Measurements from ENCODE around the gene IQGAP1. TPM values are rescaled to one million over a fixed set of nuclear protein-coding genes. Genes with fewer than 3 reads are reported as not detected.
A peak's percentile ranks its signal among the peaks of the same experiment; 100 is the strongest.

Gene IQGAP1
- total RNA-seq, 1 donor from 2014 or later, result 227 TPM

DNA sequence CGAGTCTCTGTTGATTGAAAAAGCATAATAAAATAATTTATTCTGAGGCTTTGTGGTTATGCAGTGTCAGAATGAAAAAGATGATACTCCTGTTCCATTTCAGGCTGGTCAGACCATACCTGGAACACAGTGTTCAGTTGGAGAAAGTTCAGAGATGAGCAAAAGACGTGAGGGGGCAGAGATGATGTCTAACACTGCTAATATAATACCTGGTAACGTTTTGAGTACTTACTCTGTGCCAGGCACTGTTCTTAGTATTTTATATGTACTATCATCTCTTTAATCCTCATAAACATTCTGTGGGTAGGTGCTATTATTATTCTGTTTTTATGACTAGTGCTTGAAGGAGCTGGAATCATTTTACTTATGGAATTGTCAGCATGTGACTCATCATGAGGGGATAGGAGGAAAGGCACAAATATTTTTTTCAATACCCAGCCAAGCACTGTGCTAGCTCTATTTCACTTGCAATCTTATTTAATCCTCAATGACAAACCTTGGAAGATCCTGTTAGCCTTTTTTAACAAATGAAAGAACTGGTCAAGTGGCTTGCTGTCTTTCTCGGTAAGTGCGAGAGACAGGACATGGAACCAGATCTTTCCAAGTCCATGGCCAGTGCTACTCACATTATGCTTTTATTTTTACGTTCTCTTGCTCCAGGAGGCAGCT, 31.8 kb downstream of the IQGAP1 start:
- ChIA-PET POLR2A (no interaction called here), CTCF (no interaction called here)
- Mint-ChIP-seq H3K4me1 (peaks cover 64% of the 10 kb centered on the region), H3K36me3 (ENCODE audit: low read depth) (peaks cover 6% of the 10 kb centered on the region), H3K4me3 (no peak overlapping the region), H3K27me3 (no peaks in the 10 kb centered on the region), H3K9me3 (no peaks in the 10 kb centered on the region), H3K27ac (no peak overlapping the region)
- intact Hi-C loops (cut with micrococcal nuclease), result loop anchor here (5.0 to 10.0 kb wide), 3 partner anchors 55 to 195 kb away; no protein-coding TSS in a partner anchor
- DNase-seq (no peak), ATAC-seq (ENCODE audit: low read depth) (no peak)
- TF ChIP-seq CTCF (IDR thresholded peaks at IDR 0.05), result no peak

DNA sequence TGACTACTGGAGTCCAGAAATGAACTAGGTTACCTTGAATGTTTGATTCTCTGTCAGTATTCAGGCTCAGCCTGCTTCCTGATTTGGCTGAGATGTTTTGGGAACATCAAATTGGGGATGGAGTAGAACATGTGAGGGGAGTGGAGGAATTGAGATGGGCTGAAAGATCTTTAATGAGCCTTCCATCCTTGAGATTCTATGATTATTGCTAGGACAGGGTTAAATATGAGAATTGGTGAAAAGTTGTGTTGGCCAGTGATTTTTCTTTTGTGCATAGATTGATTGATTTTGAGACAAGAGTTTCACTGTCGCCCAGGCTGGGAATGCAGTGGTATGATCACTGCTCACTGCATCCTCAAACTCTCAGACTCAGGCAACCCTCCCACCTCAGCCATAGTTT, 32.4 kb downstream of the IQGAP1 start:
- ChIA-PET POLR2A (no interaction called here), CTCF (no interaction called here)
- intact Hi-C loops (cut with micrococcal nuclease), result loop anchor here (5.0 to 10.0 kb wide), 3 partner anchors 54 to 194 kb away; no protein-coding TSS in a partner anchor
- Mint-ChIP-seq H3K36me3 (ENCODE audit: low read depth) (peaks cover 6% of the 10 kb centered on the region), H3K4me3 (no peak overlapping the region), H3K27me3 (no peaks in the 10 kb centered on the region), H3K4me1 (peaks cover 63% of the 10 kb centered on the region), H3K27ac (no peak overlapping the region), H3K9me3 (no peaks in the 10 kb centered on the region)
- no peak for DNase-seq
- ATAC-seq (ENCODE audit: low read depth), result no peak
- TF ChIP-seq CTCF (IDR thresholded peaks at IDR 0.05), result no peak

GRCh38 chr15:90421527-90421926, 33.5 kb downstream of the IQGAP1 start:
- no peak overlapping the region for H3K27ac Mint-ChIP-seq
- intact Hi-C loops (cut with micrococcal nuclease), result loop anchor here (5.0 to 10.0 kb wide), 3 partner anchors 53 to 193 kb away; no protein-coding TSS in a partner anchor
- ATAC-seq (ENCODE audit: low read depth) (no peak), DNase-seq (no peak)
- H3K36me3 Mint-ChIP-seq (ENCODE audit: low read depth), result peaks cover 12% of the 10 kb centered on the region
- H3K4me3 Mint-ChIP-seq, result no peak overlapping the region
- POLR2A ChIA-PET, result interaction anchor here (0.7 to 1.1 kb wide), 2 partner anchors 19 to 319 kb away, joined by 3 read pairs; partner anchors contain the start of gene IDH2
- peaks cover 60% of the 10 kb centered on the region for H3K4me1 Mint-ChIP-seq
- CTCF ChIA-PET, result interaction anchor here (1.1 to 1.5 kb wide), 2 partner anchors 59 to 102 kb away, joined by 4 read pairs; no protein-coding TSS in a partner anchor
- no peak for TF ChIP-seq CTCF (IDR thresholded peaks at IDR 0.05)
- H3K27me3 Mint-ChIP-seq, result no peaks in the 10 kb centered on the region
- no peaks in the 10 kb centered on the region for H3K9me3 Mint-ChIP-seq

- no peak for TF ChIP-seq CTCF (IDR thresholded peaks at IDR 0.05)
- no peak for ATAC-seq (ENCODE audit: low read depth)
- no peak overlapping the region for H3K4me3 Mint-ChIP-seq
- peaks cover 57% of the 10 kb centered on the region for H3K4me1 Mint-ChIP-seq
- CTCF ChIA-PET, result interaction anchor here (1.1 to 1.5 kb wide), 2 partner anchors 60 to 102 kb away, joined by 4 read pairs; no protein-coding TSS in a partner anchor
- DNase-seq, result no peak
- H3K36me3 Mint-ChIP-seq (ENCODE audit: low read depth), result peaks cover 10% of the 10 kb centered on the region
- H3K27ac Mint-ChIP-seq, result no peak overlapping the region
- POLR2A ChIA-PET, result interaction anchor here (1.1 kb wide), 1 partner anchor 20 kb away, joined by 3 read pairs; no protein-coding TSS in a partner anchor
- no peaks in the 10 kb centered on the region for H3K9me3 Mint-ChIP-seq
- H3K27me3 Mint-ChIP-seq, result no peaks in the 10 kb centered on the region
- intact Hi-C loops (cut with micrococcal nuclease), result loop anchor here (5.0 to 10.0 kb wide), 3 partner anchors 53 to 193 kb away; no protein-coding TSS in a partner anchor
These were observed 34.0 kb downstream of the IQGAP1 start for GRCh38 chr15:90422043-90422442.

DNA sequence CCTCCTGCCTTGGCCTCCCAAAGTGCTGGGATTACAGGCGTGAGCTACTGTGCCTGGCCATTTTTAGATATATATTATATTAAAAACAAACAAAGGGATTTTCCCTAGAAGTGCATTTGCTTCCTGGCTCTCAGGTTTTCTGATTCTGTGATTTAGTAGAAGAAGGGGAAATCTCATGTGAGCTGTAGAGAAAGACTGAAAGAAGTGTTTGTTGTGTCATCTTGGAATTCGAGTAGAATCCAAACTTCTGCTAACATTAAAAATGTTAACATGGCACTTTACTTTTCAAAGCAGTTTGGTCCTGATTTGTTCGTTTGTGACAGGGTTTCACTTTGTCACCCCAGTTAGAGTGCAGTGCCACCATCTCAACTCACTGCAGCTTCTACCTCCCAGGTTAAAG, 34.9 kb downstream of the IQGAP1 start:
- ChIA-PET CTCF (interaction anchor here (1.8 kb wide), 1 partner anchor 60 kb away, joined by 4 read pairs; no protein-coding TSS in a partner anchor), POLR2A (interaction anchor here (1.0 kb wide), 1 partner anchor 35 kb away, joined by 6 read pairs; the partner anchor contains the start of gene IQGAP1)
- Mint-ChIP-seq H3K27ac (no peak overlapping the region), H3K4me3 (peak overlapping the region; percentile 28), H3K27me3 (no peaks in the 10 kb centered on the region), H3K9me3 (no peaks in the 10 kb centered on the region), H3K36me3 (ENCODE audit: low read depth) (peaks cover 19% of the 10 kb centered on the region), H3K4me1 (peaks cover 51% of the 10 kb centered on the region)
- intact Hi-C loops (cut with micrococcal nuclease), result loop anchor here (5.0 to 10.0 kb wide), 3 partner anchors 52 to 192 kb away; no protein-coding TSS in a partner anchor
- ATAC-seq (ENCODE audit: low read depth) (no peak), DNase-seq (no peak)
- no peak for TF ChIP-seq CTCF (IDR thresholded peaks at IDR 0.05)
